T-helper 22 cell (primary cell): Measurements from ENCODE around the gene TNFRSF9.
"Not testable (repeated sequence)": the region's sequence is repeated elsewhere in the genome, so short reads cannot be mapped to it uniquely, and the experiment has no call there.

Experiments used
- DNase-seq: peaks from one replicate; pipeline ENCODE4 v3.0.0-alpha.2; 2020; ENCODE audit warnings: low read depth

The TNFRSF9 gene

GRCh38 chr1:7960867-7961215 is 20.2 kb upstream of the TNFRSF9 start:
- DNase-seq, result no peak

- DNase-seq, result no peak
Measured at GRCh38 chr1:7960165-7960564, 19.5 kb upstream of the TNFRSF9 start.

GRCh38 chr1:7956218-7957032 is 15.8 kb upstream of the TNFRSF9 start:
- DNase-seq, result no peak

GRCh38 chr1:7954683-7955082 is 14.0 kb upstream of the TNFRSF9 start:
- DNase-seq, result no peak

- DNase-seq, result peak; percentile 55
Measured at GRCh38 chr1:7953850-7954609, 13.4 kb upstream of the TNFRSF9 start.

- not testable (repeated sequence) for DNase-seq
Measured at GRCh38 chr1:7952791-7953190, 12.2 kb upstream of the TNFRSF9 start.

GRCh38 chr1:7948960-7949359 is 8.3 kb upstream of the TNFRSF9 start:
- peak; percentile 31 for DNase-seq

- no peak for DNase-seq
Measured at GRCh38 chr1:7943251-7943650, 2.6 kb upstream of the TNFRSF9 start.

- no peak for DNase-seq
Measured at GRCh38 chr1:7942214-7942921, 1.7 kb upstream of the TNFRSF9 start.

GRCh38 chr1:7941437-7941793 is 776 bp upstream of the TNFRSF9 start:
- no peak for DNase-seq

- no peak for DNase-seq
Measured at GRCh38 chr1:7940034-7940433, 605 bp downstream of the TNFRSF9 start.

GRCh38 chr1:7938070-7938469 is 2.6 kb downstream of the TNFRSF9 start:
- no peak for DNase-seq

GRCh38 chr1:7932524-7933138 is 8.0 kb downstream of the TNFRSF9 start:
- DNase-seq, result no peak

GRCh38 chr1:7931446-7931812 is 9.2 kb downstream of the TNFRSF9 start:
- no peak for DNase-seq

GRCh38 chr1:7930645-7931445 is 9.8 kb downstream of the TNFRSF9 start:
- DNase-seq, result no peak

- no peak for DNase-seq
Measured at GRCh38 chr1:7929637-7930036, 11.0 kb downstream of the TNFRSF9 start.

- no peak for DNase-seq
Measured at GRCh38 chr1:7928247-7928646, 12.4 kb downstream of the TNFRSF9 start.

- DNase-seq, result not testable (repeated sequence)
Measured at GRCh38 chr1:7927061-7927460, 13.6 kb downstream of the TNFRSF9 start.

GRCh38 chr1:7922301-7922700 is 18.3 kb downstream of the TNFRSF9 start:
- no peak for DNase-seq

- no peak for DNase-seq
Measured at GRCh38 chr1:7921796-7922195, 18.8 kb downstream of the TNFRSF9 start.

- DNase-seq, result no peak
Measured at GRCh38 chr1:7919880-7920279, 20.8 kb downstream of the TNFRSF9 start.

- DNase-seq, result not testable (repeated sequence)
Measured at GRCh38 chr1:7917971-7918370, 22.7 kb downstream of the TNFRSF9 start.
